A673 (cell line): ENCODE results near the gene TSSC4. TPM values are rescaled to one million over a fixed set of nuclear protein-coding genes. Genes with fewer than 3 reads are reported as not detected.

Experiments
- BruUV-seq: library from RNA; stranded (reverse); fragments of 400-500 nt; replicated peaks from 2 replicates; lab custom pipeline; 2021; lab: Mats Ljungman, UMichigan
- CTCF ChIA-PET: fragments of 300-600 bp; sonication (Branson Sonifier 250); formaldehyde crosslinking; loops from one replicate; lab custom pipeline; 2022; ENCODE audit warnings: antibody characterized with exemption; lab: Charles Lee
- POLR2A ChIA-PET: fragments of 300-600 bp; sonication (Branson Sonifier 250); formaldehyde crosslinking; loops from one replicate; lab custom pipeline; 2022; ENCODE audit warnings: antibody characterized with exemption; ENCODE audit not compliant: low non-redundant PET; lab: Charles Lee
- DNase-seq: peaks from one replicate; pipeline ENCODE4 v3.0.0-alpha.2; 2015; ENCODE audit warnings: low spot score
- H3K27ac ChIP-seq: fragments of 200-600 bp; sonication (generic); 2 replicates; pipeline ENCODE4 v1.5.1; 2016; ENCODE audit warnings: mixed run types, low read depth, mild to moderate bottlenecking, mixed read lengths, antibody characterized with exemption, low read length; ENCODE audit not compliant: poor library complexity, severe bottlenecking
- H3K27me3 ChIP-seq: fragments of 200-600 bp; sonication (generic); replicated peaks from 2 replicates; pipeline ENCODE4 v1.6.1; 2017; ENCODE audit warnings: mixed run types, low read depth, mild to moderate bottlenecking, mixed read lengths, antibody characterized with exemption, low read length; ENCODE audit not compliant: insufficient read depth, poor library complexity
- H3K36me3 ChIP-seq: fragments of 200-600 bp; sonication (generic); 2 replicates; pipeline ENCODE4 v1.6.1; 2016; ENCODE audit warnings: mixed run types, mild to moderate bottlenecking, mixed read lengths, antibody characterized with exemption, low read length; ENCODE audit not compliant: insufficient read depth, poor library complexity, severe bottlenecking
- H3K4me1 ChIP-seq: fragments of 200-600 bp; sonication (generic); 2 replicates; pipeline ENCODE4 v1.6.1; 2017; ENCODE audit warnings: mixed run types, mild to moderate bottlenecking, mixed read lengths, antibody characterized with exemption, low read length; ENCODE audit not compliant: insufficient read depth, poor library complexity, severe bottlenecking
- H3K4me3 ChIP-seq: fragments of 200-600 bp; sonication (generic); 2 replicates; pipeline ENCODE4 v1.5.1; 2016; ENCODE audit warnings: low read depth, mixed run types, mild to moderate bottlenecking, mixed read lengths, low read length; ENCODE audit not compliant: poor library complexity, severe bottlenecking
- H3K9me3 ChIP-seq: fragments of 200-600 bp; sonication (generic); 2 replicates; pipeline ENCODE4 v1.6.1; 2016; ENCODE audit warnings: mixed run types, low read depth, mild to moderate bottlenecking, mixed read lengths, antibody characterized with exemption, low read length; ENCODE audit not compliant: poor library complexity, severe bottlenecking
- CTCF ChIP-seq: fragments of 300-800, 200-600 bp; sonication (generic); conservative IDR thresholded peaks from 2 replicates; pipeline ENCODE4 v1.5.1; 2017; ENCODE audit warnings: low read depth, mild to moderate bottlenecking, antibody characterized with exemption, low read length, moderate library complexity, mixed read lengths
- EZH2 ChIP-seq: fragments of 200-600 bp; sonication (generic); IDR thresholded peaks from 2 replicates; pipeline ENCODE4 v1.6.1; 2017; ENCODE audit warnings: borderline replicate concordance, low read depth, mild to moderate bottlenecking, mixed read lengths, antibody characterized with exemption, low read length; ENCODE audit not compliant: poor library complexity, severe bottlenecking
- intact Hi-C: fragments of 100-400 bp; cut with micrococcal nuclease; formaldehyde crosslinking; loops from one replicate; pipeline ENCODE4 v1.10.0; 2022; ENCODE audit not compliant: unreplicated experiment
- total RNA-seq: library from RNA; stranded (reverse); gene quantifications from 2 replicates; pipeline ENCODE4 v1.2.3, GENCODE V29; 2021

The TSSC4 gene
- total RNA-seq, 1 experiment from 2014 or later = 46.8 TPM

GRCh38 chr11:2395211-2395730 is 5.3 kb upstream of the TSSC4 start:
- no peaks in the 10 kb centered on the region for H3K9me3 ChIP-seq
- H3K27me3 ChIP-seq = no peaks in the 10 kb centered on the region
- H3K4me1 ChIP-seq = no peaks in the 10 kb centered on the region
- intact Hi-C loops = no loop called here
- peaks cover 3% of the 10 kb centered on the region for H3K36me3 ChIP-seq
- no peak for DNase-seq
- CTCF ChIA-PET = no interaction called here
- no peak for TF ChIP-seq EZH2
- no peak for TF ChIP-seq CTCF
- no peak overlapping the region for H3K27ac ChIP-seq
- POLR2A ChIA-PET = no interaction called here
- no peak overlapping the region for H3K4me3 ChIP-seq
- BruUV-seq = no TSS peak

GRCh38 chr11:2395856-2396255 is 4.7 kb upstream of the TSSC4 start:
- intact Hi-C loops = no loop called here
- H3K27ac ChIP-seq = no peak overlapping the region
- no TSS peak for BruUV-seq
- ChIA-PET POLR2A (no interaction called here), CTCF (no interaction called here)
- H3K4me1 ChIP-seq = no peaks in the 10 kb centered on the region
- no peak for DNase-seq
- peaks cover 3% of the 10 kb centered on the region for H3K36me3 ChIP-seq
- TF ChIP-seq CTCF = no peak
- TF ChIP-seq EZH2 = no peak
- no peak overlapping the region for H3K4me3 ChIP-seq
- H3K9me3 ChIP-seq = no peaks in the 10 kb centered on the region
- H3K27me3 ChIP-seq = no peaks in the 10 kb centered on the region

GRCh38 chr11:2396471-2396870 is 4.1 kb upstream of the TSSC4 start:
- Histone ChIP-seq H3K4me3 (no peak overlapping the region), H3K36me3 (peaks cover 3% of the 10 kb centered on the region), H3K27me3 (no peaks in the 10 kb centered on the region), H3K27ac (no peak overlapping the region), H3K4me1 (peaks cover 1% of the 10 kb centered on the region), H3K9me3 (no peaks in the 10 kb centered on the region)
- no TSS peak for BruUV-seq
- CTCF ChIA-PET = no interaction called here
- intact Hi-C loops = no loop called here
- TF ChIP-seq EZH2 (no peak), CTCF (no peak)
- no peak for DNase-seq
- POLR2A ChIA-PET = no interaction called here
